Measurements from ENCODE around the gene SYPL1.
A peak's percentile ranks its signal among the peaks of the same experiment; 100 is the strongest.
"Not testable (repeated sequence)": the region's sequence is repeated elsewhere in the genome, so short reads cannot be mapped to it uniquely, and the experiment has no call there.

SYPL1 gene

DNA sequence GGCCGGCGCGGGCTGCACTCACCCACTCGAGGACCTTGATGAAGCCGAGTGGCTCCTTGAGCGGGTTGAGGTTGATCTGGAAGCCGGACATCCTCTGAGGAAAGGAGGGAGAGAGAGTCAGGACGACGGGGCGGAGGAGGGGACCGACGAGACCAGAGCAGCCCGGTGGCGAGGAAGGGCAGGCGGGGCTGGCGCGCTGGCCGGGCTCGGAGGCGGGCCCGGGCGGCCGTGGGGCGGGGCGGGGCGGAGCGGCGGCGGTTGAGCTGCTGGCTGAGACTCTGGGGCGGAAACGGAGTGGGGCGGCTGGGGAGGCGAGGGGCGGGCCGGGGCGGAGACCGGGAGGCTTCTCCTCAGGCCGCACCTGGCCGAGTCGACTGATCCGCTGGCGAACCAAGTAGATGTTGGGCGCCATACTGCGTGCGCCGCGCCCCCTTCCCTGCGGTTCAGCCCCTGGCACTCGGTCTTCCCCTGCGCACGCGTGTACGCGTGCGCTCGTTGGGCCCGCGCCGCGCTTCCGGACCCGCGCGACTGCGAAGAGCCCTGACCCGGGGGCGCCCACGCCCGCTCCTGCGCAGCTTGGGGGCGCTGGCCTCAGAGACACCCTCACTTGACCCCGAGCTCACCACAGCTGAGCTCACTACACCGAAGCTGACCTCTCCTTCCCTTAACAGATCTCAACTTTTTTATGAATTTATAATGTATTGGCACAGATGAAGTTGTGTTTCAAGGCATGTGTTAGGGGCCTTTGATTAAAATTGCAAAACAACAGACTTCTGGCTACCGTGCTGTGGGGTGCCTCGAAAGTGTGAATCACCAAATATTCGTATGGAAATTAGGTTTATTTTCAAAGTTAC, at the start of gene SYPL1:
Gene SYPL1, minus strand, starts transcription at position 195 of the 854 bp plus-strand sequence. Its CDS starts 104 bp downstream, at position 91.
- peak; percentile 97 for DNase-seq

DNA sequence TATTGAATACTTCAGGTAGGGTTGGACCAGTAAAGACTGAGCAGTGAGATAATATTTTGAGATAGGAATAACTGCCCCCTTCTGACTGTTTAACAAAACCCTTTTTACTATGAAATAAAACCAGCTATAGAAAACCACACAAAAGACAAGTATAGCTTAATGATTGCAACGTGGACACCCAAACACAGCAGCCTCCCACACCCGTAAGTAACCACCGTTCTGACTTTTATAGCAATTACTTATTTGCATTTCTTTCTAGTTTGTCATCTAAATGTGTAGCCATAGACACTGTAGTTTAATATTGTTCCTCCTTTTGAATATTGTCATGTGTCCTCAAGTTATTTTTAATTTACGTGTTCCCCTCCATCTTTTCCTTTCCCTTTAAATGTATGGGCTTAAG, 42.9 kb upstream of the SYPL1 start:
- DNase-seq = no peak

DNA sequence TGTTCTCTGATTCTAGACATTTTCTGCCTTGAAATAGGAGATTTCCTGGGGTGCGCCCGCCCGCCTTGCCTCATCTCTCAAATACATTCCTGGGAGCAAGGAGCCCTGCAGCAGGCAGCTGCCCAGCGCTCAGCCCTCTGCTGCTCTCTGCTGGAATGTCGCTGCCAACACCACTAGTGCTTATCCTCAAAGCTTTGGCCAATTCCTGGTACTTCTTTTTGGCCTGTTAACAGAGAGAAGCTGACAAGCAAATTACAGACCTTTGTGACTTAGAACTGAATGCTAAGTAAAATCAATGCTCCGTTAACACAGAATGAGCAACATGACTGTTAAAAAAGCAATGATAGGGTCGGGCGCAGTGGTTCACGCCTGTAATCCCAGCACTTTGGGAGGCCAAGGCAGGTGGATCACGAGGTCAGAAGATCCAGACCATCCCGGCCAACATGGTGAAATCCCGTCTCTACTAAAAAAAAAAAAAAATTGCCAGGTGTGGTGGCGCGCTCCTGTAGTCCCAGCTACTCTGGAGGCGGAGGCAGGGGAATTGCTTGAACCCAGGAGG, 41.9 kb upstream of the SYPL1 start:
- peak; percentile 75 to 83 for DNase-seq

DNA sequence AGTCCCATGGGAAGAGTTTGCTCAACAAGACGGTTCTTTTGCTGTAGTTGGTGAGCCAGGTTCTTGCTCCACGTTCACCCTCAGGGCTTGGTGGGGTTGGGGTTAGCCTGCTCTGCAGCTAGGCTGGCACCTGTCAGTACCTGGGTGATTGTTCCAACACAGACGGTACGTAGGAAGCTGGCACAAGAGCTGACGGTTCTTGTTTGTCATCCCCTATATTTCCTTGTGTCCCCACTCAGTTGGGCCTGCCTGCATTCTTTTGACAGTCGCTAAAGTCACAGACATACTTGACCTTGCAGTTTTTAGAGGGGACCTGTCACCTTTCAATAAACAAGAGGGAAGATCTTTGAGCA, 40.2 kb upstream of the SYPL1 start:
- no peak for DNase-seq

DNA sequence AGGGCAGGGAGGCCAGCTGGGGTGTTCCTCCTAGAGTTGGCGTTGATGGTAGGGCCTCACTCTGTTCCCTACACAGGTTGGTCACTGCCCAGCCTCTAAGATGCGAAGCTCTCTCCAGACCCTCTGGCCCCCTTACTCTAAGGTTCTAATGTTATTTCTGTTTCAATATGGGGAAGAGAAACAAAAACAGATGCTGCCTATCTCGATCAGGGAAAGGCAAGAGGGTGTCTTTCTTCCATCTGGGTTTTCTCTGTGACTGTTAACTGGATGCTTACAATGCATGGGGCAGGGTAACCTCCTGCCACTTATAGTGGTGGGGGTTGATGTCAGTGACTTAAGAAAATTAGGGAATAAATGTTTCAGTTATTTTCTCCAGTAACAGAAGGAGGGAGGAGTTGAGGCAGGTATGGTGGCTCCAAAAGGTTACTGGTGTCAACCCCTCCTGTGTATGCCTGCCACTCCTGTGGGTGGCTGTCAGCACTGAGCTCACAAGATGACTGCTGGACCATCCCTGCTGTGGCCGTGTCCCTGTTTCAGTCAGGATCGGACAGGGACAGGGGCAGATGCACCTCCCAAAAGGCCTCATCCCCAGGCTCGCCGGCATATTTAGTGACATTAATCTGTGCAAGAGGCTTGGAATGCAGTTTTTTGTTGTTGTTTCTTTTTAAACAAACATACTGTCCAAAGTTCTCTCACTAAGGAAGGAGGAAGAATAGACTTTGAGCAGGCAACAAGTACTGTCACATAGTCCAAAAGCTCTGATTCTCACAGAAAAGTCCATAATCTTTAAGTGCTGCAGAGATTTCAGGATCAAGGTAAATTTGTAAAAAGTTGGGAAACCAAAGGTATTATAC, 39.6 kb upstream of the SYPL1 start:
- no peak for DNase-seq

DNA sequence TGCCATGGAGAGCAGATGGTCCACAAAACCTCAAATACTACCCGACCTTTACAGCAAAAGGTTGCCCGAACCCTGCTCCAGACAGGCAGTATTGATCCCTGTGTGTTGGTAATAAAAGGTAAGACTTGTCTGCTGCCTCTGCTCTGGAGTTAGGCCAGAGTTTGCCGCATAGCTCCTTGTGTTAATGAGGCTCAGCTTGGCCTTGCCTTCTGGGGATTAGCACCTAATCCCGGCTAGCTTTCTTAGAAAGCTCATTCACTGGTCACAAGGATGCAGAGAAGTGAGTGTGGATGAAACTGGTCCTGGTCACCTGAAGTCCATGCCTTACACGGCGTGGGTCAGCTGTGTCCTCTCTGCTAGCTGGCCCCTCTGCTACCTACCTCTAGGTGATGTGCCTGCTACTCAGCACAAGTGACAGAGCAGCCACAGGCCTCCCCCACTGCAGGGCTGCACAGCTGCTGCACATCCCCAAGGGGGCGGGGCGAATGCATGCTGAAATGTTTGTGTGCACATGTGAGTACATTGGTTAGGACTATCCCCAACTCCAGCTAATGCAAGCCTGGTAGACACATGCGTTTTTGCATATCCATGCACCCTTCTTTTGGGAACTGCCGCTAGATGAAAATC, 31.7 kb upstream of the SYPL1 start:
- no peak for DNase-seq

DNA sequence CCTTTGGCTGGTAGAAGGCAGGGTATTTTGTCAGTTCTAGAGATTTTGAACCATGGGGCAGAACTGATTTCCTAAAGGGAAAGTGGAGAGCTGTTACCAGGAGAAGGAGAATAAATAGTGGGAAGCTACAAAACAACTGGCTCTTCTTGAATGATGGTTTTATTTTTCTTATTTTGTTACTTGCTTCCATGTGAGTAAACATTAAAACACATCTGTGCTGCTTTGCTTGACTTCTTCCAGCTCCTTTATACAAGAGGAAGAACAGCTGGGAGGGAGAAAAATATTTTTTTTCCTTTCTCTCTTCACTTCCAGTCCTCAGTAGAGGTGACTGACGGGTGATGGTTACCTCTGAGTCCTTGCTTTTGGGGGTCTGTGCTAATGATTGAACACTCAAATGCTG, 30.0 kb upstream of the SYPL1 start:
- no peak for DNase-seq

DNA sequence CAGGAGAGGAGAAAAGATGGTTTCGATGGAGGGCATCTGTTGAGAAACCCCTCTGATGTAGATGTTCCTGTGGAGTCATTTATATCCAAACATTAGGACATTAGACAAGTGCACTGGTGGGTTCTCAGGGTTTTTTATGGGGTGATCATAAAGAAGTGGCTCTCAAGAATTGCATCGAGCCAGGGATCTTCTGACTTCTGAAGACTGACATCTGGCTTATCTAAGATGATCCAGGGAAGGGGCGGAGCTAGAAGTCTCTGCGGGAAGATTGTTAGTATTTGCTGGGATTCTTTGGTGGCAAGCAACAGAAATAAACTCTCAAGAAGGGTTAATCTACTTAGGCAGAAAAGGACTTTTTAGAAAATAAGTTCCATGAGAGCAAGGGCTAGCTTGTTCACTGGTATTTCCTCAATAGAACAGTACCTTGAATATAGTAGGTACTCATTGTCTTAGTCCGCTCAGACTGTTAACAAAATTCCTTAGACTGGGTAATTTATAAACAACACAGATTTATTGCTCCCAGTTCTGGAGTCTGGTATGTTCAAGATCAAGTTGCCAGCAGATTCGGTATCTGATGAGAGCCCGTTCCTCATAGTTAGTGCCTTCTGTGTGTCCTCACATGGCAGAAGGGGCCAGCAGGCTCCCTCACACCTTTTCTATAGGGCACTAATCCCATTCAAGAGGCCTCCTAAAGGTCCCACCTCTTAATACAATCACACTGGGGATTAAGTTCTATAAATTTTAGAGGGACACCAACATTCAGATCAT, 28.5 kb upstream of the SYPL1 start:
- DNase-seq = no peak

DNA sequence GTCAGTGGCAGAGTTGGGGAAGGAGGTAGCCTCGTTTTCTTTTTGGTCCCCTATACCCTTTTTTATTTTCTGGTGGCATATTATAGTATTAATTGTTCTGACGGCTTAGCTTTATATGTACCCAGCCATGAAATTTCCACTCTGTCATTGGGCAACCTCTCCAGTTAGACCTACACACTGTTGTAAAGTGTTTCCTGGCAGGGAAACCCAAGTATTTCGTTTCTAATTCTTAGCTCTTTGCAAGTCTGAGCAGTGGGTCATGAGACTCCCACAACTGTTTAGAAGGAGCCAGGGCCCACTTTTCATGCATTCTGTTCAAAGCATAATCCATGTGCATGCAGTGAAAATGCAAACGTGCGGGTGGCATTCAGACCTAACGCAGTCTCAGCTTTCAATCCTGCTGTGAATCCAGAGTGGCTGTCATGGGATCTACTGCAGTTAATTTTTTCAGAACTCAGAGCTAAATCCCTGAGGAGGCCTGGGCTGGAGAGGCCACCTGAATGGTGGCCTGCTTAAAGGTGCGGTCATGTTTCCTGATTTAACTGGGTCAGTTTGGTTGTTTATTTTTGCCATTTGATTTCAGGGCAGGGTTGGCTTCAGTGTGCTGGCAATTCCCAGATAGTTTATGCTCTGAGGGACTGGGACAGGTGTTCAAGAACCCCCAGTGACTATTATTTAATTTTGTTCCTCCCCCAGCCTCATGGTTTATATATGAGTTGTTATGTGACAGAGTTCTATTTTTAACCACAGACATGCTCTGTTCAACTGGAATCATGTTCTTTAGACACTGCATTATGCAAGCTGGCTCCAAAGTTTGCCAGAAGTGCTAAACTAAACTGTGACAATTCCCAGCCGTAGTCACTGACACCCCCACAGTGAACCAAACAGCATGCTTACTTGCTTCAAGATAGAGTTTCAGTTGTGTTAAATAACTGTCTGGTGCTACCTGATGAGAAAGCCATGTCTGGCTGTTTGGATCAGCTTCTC, 27.4 kb upstream of the SYPL1 start:
- DNase-seq = peak in 1 of 2 experiments; percentile 39

DNA sequence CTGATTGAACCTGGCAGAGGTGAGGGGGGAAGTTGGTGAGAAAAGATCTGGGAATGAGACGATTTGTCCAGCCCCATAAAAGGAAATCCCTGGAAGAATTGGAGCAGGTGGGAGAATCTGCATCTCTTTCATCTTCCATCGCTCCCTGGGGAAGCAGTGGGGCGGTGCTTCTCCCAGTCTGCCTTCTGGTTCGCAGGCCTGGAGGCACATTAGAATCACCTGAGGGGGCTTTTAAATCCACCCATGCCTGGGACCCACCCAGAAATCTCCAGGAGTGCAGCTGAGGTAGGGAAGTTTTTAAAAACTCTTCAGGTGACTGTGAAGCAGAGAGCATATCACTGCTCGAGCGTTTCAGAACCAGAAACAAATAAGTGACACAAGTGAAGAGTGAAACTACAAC, 26.7 kb upstream of the SYPL1 start:
- no peak for DNase-seq

DNA sequence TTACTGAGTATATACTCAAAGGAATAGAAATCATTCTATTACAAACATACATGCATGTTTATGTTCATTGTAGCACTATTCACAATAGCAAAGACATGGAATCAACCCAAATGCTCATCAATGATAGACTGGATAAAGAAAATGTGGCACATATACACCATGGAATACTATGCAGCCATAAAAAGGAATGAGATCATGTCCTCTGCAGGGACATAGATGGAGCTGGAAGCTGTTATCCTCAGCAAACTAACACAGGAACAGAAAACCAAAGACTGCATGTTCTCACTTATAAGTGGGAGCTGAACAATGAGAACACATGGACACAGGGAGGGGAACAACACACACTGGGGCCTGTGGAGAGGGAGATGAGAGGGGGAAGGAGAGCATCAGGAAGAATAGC, 26.1 kb upstream of the SYPL1 start:
- DNase-seq = not testable (repeated sequence)

DNA sequence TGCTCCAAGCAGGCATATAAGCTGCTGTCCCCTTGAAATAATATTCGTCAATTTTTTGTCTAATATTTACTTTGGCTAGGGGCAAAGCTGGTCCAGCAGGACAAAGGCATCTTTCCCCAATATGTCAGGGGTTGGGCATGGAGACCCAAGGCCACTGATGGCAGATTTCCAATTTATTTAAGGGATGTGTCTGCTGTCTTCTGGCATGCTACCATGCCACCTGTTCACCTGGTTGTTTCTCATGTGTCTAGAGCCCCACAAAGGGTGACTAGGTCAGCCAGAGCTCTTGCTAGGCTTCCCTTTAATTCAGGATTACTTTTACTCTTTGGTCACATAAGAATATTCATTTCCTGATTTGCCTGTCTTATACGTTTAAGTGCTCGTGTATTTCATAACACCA, 22.1 kb upstream of the SYPL1 start:
- DNase-seq = no peak

DNA sequence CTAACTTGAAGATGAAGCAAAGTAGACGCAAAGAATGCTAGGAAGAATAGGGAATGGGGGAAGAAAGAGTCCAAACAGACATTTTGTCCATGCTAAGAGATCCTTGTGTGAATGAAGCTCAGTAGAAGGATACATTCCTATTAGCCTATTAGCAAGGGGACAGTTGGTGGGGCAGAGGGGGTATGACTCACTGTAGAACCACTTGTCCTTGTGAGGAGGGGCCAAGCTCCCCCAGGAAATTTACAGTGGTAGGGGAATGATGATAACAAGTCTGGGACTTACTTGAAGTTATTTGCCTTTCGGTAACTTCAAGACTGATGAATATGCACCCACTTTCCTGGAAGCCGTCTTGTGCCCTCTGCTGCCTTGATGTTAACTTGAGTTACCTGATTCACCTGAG, 17.2 kb upstream of the SYPL1 start:
- no peak for DNase-seq

DNA sequence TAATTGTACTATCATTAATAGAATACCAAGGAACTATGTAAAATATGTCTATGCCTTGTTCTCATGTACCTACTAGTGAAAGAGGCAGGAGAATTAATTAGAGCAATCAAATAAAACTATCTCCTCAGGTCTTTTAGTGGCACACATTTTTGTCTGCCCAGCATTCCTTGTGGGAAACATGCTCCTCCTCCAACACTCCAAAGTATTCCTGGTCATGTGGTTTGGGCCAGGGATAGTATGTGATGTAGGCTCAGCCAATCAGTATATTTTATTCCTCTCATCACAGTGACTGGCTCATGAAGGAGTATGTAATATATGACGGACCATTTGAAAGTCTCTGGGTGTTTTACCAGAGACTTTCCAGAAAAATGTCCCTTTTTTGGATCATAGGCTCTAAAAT, 16.7 kb upstream of the SYPL1 start:
- DNase-seq = no peak

DNA sequence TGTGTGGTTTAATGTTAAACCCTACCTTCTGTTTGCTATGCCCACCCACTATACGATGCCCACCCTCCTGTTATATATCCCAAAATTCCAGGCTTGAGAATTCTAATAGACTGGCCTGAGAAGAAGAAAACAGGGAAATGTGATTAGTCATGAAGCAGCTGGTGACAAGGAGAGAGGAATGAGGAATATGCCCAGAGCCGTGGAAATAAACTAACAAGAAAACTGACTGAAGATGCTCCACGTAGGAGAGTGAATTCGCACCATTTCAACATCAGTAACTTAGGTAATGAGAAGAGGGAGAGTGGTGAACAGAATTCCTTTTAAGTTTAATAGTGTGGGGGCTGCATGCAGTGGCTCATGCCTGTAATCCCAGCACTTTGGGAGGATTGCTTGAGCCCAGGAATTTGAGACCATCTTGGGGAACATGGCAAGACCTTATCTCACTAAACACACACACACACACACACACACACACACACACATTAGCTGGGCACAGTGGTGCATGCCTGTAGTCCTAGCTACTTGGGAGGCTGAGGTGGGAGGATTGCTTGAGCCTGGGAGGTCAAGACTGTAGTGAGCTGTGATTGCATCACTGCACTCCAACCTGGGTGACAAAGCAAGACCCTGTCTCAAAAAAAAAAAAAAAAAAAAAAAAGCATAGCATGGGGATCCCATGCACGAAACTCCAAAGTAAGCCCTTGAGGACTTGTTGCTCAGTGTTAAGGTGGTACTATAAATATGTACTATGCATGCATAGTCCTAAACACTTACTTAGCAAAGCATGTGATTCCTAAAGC, 16.1 kb upstream of the SYPL1 start:
- DNase-seq = no peak

DNA sequence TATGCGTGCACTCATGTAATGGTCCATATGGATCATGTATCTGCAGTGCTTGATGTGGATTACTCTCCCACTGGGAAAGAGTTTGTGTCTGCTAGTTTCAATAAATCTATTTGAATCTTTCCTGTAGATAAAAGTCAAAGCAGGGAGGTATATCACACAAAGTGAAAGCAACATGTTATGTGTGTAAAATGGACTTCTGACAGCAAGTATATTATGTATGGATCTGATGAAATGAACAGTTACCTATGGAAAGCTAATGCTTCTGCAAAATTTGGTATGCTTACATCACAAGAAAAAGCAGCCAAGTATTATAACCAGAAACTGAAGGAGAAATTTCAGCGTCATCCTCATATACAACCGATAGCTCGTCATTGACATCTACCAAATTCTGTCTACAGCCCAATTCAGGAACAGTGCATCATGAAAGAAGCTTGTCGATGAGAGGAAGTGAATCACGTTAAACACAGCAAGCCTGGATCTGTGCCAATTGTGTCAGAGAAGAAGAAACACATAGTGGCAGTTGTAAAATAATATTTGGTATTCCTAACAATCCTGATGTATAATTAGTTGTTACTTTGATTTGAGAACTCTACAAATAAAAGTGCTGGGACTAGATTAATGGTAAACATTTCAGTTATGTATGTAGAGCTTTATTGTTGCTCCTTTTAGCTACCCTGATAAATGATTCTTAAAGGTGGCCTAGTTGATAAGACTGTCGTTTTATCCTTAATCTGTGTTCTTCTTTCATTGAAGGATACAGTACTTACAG, 14.2 kb upstream of the SYPL1 start:
- peak in 1 of 2 experiments; percentile 52 for DNase-seq

DNA sequence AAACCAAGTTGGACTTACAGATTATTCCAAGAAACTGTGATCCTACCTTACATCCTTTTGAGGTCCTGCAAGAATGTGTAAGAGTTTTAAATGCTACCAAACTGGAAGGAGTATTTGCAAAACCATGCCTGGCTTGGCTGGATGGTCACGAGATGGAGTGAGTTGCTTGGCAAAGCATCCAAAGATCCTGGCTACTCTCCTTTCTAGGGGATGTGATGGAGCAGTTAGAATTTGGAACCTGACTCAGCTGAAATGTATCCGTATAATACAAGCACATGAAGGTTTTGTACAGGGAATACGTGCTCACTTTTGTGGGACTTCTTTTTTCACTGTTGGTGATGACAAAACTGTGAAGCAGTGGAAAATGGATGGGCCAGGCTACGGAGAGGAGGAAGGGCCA, 13.3 kb upstream of the SYPL1 start:
- no peak for DNase-seq

DNA sequence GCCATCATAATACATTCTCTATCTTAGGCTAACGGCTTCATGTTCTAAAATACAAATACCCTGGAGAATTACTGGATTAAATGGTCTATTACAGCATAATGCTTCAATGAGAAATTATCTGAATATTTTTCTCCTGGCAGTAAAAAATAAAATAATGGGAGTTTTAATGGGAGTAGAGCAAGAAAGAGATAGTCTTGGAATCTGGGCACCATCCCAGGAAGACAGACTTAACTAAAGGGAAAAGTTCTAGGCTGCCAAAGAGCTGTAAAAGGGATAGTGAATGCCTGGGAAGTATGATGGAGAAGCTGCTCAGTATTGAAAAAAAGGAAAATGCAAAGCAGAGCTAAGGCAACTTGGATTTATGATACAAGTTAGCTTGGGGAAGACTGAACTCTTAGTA, 12.1 kb upstream of the SYPL1 start:
- no peak for DNase-seq

DNA sequence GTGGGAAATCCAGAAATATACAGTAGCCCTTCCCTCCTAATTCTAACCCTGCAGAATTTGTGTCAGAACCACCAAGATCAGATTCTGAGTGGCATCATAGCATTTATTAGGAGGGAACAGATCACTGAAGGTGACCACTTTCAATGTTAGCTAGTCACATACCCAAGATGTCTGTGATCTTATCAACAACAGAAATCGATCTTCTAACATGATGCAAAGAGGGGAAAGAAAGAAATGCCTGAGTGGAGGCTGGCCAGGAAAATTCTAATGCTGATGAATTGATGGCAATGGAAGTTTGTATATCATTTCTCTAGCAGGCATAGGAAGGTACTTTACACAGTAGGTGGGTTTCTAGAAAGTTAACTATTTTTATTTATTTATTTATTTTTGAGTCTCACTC, 10.6 kb upstream of the SYPL1 start:
- no peak for DNase-seq
